DMS 273 treated with DMSO at 0.1 percent for 48 hours (cell line): ENCODE data around the gene TMEM92.

Experiments
- DNase-seq: peaks from one replicate; lab custom pipeline; 2025; lab: John Stamatoyannopoulos, UW

The TMEM92 gene

DNA sequence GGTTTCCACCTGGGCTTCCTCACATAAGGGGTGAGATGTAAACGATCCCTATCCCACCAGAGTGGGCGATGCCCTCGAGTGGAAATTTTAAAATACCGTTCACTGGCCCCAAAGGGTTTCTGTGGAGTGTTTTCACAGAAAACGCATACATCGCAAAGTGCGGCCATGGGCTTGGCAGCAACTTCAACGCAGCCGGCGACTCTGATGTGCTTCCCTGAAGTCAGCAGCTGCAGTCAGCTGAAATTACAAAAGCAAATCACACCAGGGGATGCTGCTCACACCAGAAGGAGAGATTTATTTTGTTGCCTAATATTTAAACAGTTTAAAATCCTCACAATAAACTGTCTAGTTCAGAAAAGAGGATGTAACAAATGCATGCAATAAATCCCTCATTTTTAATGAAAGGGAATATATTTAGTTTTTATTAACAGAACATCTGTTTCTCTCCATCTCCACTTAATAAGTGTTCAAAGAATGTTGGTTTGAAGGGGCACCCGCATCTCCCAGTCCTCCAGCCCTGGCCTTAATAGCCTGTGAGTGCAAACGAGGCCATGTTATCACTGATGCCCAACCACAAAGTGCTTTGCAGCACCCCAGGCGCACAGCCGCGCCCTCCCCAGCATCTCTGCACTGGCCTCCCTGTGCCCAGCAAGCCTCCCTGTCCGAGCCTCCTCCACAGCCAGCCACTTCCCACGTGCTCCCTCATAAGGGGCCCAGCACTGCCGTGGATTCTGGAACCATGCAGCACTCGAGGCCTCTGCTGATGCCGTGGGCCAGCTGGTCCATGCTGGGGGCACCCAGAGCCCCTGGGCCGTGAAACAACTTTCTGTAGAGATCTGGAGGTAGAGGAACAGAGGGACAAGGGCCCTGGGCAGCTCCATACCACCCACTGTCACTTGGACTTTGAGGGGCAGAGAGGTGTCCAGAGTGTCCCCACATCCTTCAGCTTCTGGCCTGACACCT, 54.4 kb downstream of the TMEM92 start:
- DNase-seq = no peak

DNA sequence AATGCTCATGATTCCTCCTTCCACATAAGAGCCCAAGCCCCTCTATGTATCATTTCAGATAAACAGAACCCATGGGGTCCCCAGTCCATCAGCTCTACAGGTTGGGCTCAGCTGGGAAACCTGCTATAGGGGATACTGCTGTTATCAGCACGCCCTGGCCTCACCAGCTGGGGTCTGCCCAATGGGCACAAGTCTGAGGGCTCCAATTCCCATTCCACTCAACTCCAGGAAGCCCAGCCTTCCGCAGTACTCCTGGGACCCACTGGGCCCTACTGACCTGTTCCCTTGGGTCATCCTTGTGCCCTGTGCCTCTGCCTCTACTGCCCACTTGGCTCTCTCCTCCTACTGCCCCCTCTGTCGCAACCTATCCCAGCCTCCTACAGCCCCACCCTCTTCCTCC, 55.5 kb downstream of the TMEM92 start:
- DNase-seq = no peak

DNA sequence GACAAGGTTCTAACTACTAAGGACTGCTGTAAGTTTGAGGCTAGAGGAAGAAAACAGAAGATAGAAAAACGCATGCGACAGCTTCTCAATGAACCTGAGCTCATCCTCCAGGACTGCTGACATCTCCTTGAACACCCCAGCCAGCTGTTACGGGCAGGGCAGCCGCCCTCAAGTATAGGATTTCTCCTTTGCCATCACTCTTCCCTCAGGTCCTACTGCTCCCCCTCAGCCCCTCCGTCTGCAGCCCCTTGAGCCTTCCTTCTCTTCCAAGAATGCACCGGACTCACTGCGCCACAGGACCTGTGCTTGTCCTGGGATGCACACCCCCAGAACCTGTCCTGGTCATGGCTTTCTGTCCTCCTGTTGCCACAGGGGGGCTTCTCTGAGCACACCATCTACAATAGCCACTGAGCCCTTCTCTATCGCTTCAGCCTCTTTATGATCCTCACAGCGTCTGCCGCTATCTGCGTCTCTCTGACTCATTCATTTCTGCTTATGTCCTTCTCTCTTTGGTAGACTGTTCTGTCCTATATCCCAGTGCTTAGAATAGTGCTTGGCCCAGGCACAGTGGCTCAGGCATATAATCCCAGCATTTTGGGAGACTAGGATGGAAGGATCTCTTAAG, 56.0 kb downstream of the TMEM92 start:
- DNase-seq = no peak
